GM18868 (cell line): ENCODE data around the gene APOBEC3B.
"Not testable (repeated sequence)": the region's sequence is repeated elsewhere in the genome, so short reads cannot be mapped to it uniquely, and the experiment has no call there.

Experiments
- ATAC-seq: cut with Tn5 transposase; IDR thresholded peaks from one replicate; pipeline ENCODE4 v1.9.1; 2021; ENCODE audit warnings: mild to moderate bottlenecking, moderate library complexity; ENCODE audit not compliant: unreplicated experiment

Gene APOBEC3B

GRCh38 chr22:38965614-38966379, 16.4 kb upstream of the APOBEC3B start:
- ATAC-seq: no peak

GRCh38 chr22:38966380-38966702, 15.8 kb upstream of the APOBEC3B start:
- ATAC-seq: no peak

GRCh38 chr22:38966942-38967341, 15.2 kb upstream of the APOBEC3B start:
- ATAC-seq: no peak

GRCh38 chr22:38967451-38968450, 14.4 kb upstream of the APOBEC3B start:
- ATAC-seq: no peak

- no peak for ATAC-seq
Measured at GRCh38 chr22:38968801-38969200, 13.3 kb upstream of the APOBEC3B start.

- ATAC-seq: no peak
Measured at GRCh38 chr22:38970551-38970950, 11.6 kb upstream of the APOBEC3B start.

- ATAC-seq: no peak
Measured at GRCh38 chr22:38971202-38971601, 10.9 kb upstream of the APOBEC3B start.

GRCh38 chr22:38971791-38972190, 10.4 kb upstream of the APOBEC3B start:
- ATAC-seq: no peak

- no peak for ATAC-seq
Measured at GRCh38 chr22:38972558-38972957, 9.6 kb upstream of the APOBEC3B start.

GRCh38 chr22:38973289-38974169, 8.6 kb upstream of the APOBEC3B start:
- no peak for ATAC-seq

GRCh38 chr22:38974170-38974825, 7.8 kb upstream of the APOBEC3B start:
- no peak for ATAC-seq

GRCh38 chr22:38974826-38975175, 7.3 kb upstream of the APOBEC3B start:
- ATAC-seq: no peak

GRCh38 chr22:38977289-38977688, 4.9 kb upstream of the APOBEC3B start:
- not testable (repeated sequence) for ATAC-seq

GRCh38 chr22:38980587-38980986, 1.6 kb upstream of the APOBEC3B start:
- ATAC-seq: not testable (repeated sequence)

- ATAC-seq: peak; percentile 2
Measured at GRCh38 chr22:38981005-38981991, 849 bp upstream of the APOBEC3B start.

- ATAC-seq: no peak
Measured at GRCh38 chr22:38984224-38984623, 2.1 kb downstream of the APOBEC3B start.

GRCh38 chr22:38984784-38985757, 2.9 kb downstream of the APOBEC3B start:
- peak; percentile 66 for ATAC-seq

GRCh38 chr22:38986629-38987028, 4.5 kb downstream of the APOBEC3B start:
- no peak for ATAC-seq
